Measurements from ENCODE around the gene MEFV.
"Not testable (repeated sequence)": the region's sequence is repeated elsewhere in the genome, so short reads cannot be mapped to it uniquely, and the experiment has no call there.

Gene MEFV

GRCh38 chr16:3216263-3216640, 40.2 kb downstream of the MEFV start:
- DNase-seq (ENCODE audit: low spot score) = no peak

- no peak for DNase-seq (ENCODE audit: low spot score)
Observed at GRCh38 chr16:3215601-3216262, 40.7 kb downstream of the MEFV start.

GRCh38 chr16:3214904-3215600, 41.4 kb downstream of the MEFV start:
- no peak for DNase-seq (ENCODE audit: low spot score)

GRCh38 chr16:3212567-3212966, 43.9 kb downstream of the MEFV start:
- DNase-seq (ENCODE audit: low spot score) = no peak

- no peak for DNase-seq (ENCODE audit: low spot score)
Observed at GRCh38 chr16:3212006-3212405, 44.4 kb downstream of the MEFV start.

GRCh38 chr16:3207086-3207953, 49.1 kb downstream of the MEFV start:
- no peak for DNase-seq (ENCODE audit: low spot score)

GRCh38 chr16:3205939-3206338, 50.5 kb downstream of the MEFV start:
- not testable (repeated sequence) for DNase-seq (ENCODE audit: low spot score)

- DNase-seq (ENCODE audit: low spot score) = no peak
Observed at GRCh38 chr16:3202903-3203539, 53.4 kb downstream of the MEFV start.

GRCh38 chr16:3198334-3199072, 57.9 kb downstream of the MEFV start:
- no peak for DNase-seq (ENCODE audit: low spot score)

- not testable (repeated sequence) for DNase-seq (ENCODE audit: low spot score)
Observed at GRCh38 chr16:3197694-3198333, 58.6 kb downstream of the MEFV start.

GRCh38 chr16:3195975-3196374, 60.5 kb downstream of the MEFV start:
- no peak for DNase-seq (ENCODE audit: low spot score)

- no peak for DNase-seq (ENCODE audit: low spot score)
Observed at GRCh38 chr16:3194792-3195191, 61.6 kb downstream of the MEFV start.

GRCh38 chr16:3193221-3194212, 62.9 kb downstream of the MEFV start:
- DNase-seq (ENCODE audit: low spot score) = no peak

- no peak for DNase-seq (ENCODE audit: low spot score)
Observed at GRCh38 chr16:3192476-3193019, 63.9 kb downstream of the MEFV start.
